ENCODE results near the gene TSHR. TPM values are rescaled to one million over a fixed set of nuclear protein-coding genes. Genes with fewer than 3 reads are reported as not detected.

The TSHR gene
- total and polyA plus RNA-seq, 3 donors from 2014 or later, result 0.87 to 0.88 TPM; not detected in 1

- TF ChIP-seq POLR2A (IDR thresholded peaks at IDR 0.05) (no peak), CTCF (IDR thresholded peaks at IDR 0.05) (no peak)
- H3K4me1 ChIP-seq, result no peaks in the 10 kb centered on the region
- intact Hi-C loops (cut with DNase I; ENCODE audit: low total_unique reads), result no loop called here
- H3K9me3 ChIP-seq, result no peaks in the 10 kb centered on the region
- WGBS, 2 donors, result 64 to 73% methylated on average over 4 of the region's 4 CpGs
- H3K27ac ChIP-seq, result no peak overlapping the region
- no peaks in the 10 kb centered on the region for H3K36me3 ChIP-seq (ENCODE audit: low read depth, missing control alignments)
- DNase-seq, result no peak
- no peak overlapping the region for H3K4me3 ChIP-seq
- no peaks in the 10 kb centered on the region for H3K27me3 ChIP-seq
These were observed 193.2 kb downstream of the TSHR start for GRCh38 chr14:81148635-81149034.

- TF ChIP-seq POLR2A (IDR thresholded peaks at IDR 0.05) (no peak), CTCF (IDR thresholded peaks at IDR 0.05) (no peak)
- no peak overlapping the region for H3K4me3 ChIP-seq
- no peaks in the 10 kb centered on the region for H3K4me1 ChIP-seq
- WGBS, 2 donors, result 86 to 91% methylated on average over 1 of the region's 1 CpG
- no peak for DNase-seq
- no peaks in the 10 kb centered on the region for H3K27me3 ChIP-seq
- no peak overlapping the region for H3K27ac ChIP-seq
- H3K9me3 ChIP-seq, result no peaks in the 10 kb centered on the region
- intact Hi-C loops (cut with DNase I; ENCODE audit: low total_unique reads), result no loop called here
- H3K36me3 ChIP-seq (ENCODE audit: low read depth, missing control alignments), result no peaks in the 10 kb centered on the region
These were observed 197.8 kb downstream of the TSHR start for GRCh38 chr14:81153187-81153586.

GRCh38 chr14:81157431-81157830 lies 202.0 kb downstream of the TSHR start:
- H3K4me3 ChIP-seq, result no peak overlapping the region
- H3K36me3 ChIP-seq (ENCODE audit: low read depth, missing control alignments), result no peaks in the 10 kb centered on the region
- H3K27me3 ChIP-seq, result no peaks in the 10 kb centered on the region
- TF ChIP-seq CTCF (IDR thresholded peaks at IDR 0.05), result no peak
- no peak for TF ChIP-seq POLR2A (IDR thresholded peaks at IDR 0.05)
- H3K9me3 ChIP-seq, result no peaks in the 10 kb centered on the region
- intact Hi-C loops (cut with DNase I; ENCODE audit: low total_unique reads), result no loop called here
- H3K4me1 ChIP-seq, result no peaks in the 10 kb centered on the region
- no peak overlapping the region for H3K27ac ChIP-seq
- DNase-seq, result no peak
- WGBS, 2 donors, result 86 to 94% methylated on average over 1 of the region's 1 CpG

GRCh38 chr14:81161088-81161487 lies 205.7 kb downstream of the TSHR start:
- Histone ChIP-seq H3K27me3 (no peaks in the 10 kb centered on the region), H3K4me3 (no peak overlapping the region), H3K4me1 (no peaks in the 10 kb centered on the region), H3K36me3 (ENCODE audit: low read depth, missing control alignments) (no peaks in the 10 kb centered on the region), H3K27ac (no peak overlapping the region), H3K9me3 (no peaks in the 10 kb centered on the region)
- TF ChIP-seq CTCF (IDR thresholded peaks at IDR 0.05), result no peak
- no peak for TF ChIP-seq POLR2A (IDR thresholded peaks at IDR 0.05)
- intact Hi-C loops (cut with DNase I; ENCODE audit: low total_unique reads), result no loop called here
- no peak for DNase-seq
- 85 to 86% methylated on average over 7 of the region's 7 CpGs for WGBS, 2 donors

GRCh38 chr14:81161749-81162148 lies 206.3 kb downstream of the TSHR start:
- 41 to 64% methylated on average over 1 of the region's 1 CpG for WGBS, 2 donors
- no peak for DNase-seq
- no peaks in the 10 kb centered on the region for H3K36me3 ChIP-seq (ENCODE audit: low read depth, missing control alignments)
- no peaks in the 10 kb centered on the region for H3K4me1 ChIP-seq
- TF ChIP-seq POLR2A (IDR thresholded peaks at IDR 0.05) (no peak), CTCF (IDR thresholded peaks at IDR 0.05) (no peak)
- intact Hi-C loops (cut with DNase I; ENCODE audit: low total_unique reads), result no loop called here
- H3K27me3 ChIP-seq, result no peaks in the 10 kb centered on the region
- no peaks in the 10 kb centered on the region for H3K9me3 ChIP-seq
- no peak overlapping the region for H3K4me3 ChIP-seq
- H3K27ac ChIP-seq, result no peak overlapping the region
